Globus pallidus (tissue), 1 donor: ENCODE results near the gene OSTF1.

Experiments used
- DNase-seq: peaks from one replicate; pipeline ENCODE4 v3.0.0-alpha.2; 2015; ENCODE audit warnings: low spot score

OSTF1 gene, protein sequence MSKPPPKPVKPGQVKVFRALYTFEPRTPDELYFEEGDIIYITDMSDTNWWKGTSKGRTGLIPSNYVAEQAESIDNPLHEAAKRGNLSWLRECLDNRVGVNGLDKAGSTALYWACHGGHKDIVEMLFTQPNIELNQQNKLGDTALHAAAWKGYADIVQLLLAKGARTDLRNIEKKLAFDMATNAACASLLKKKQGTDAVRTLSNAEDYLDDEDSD

DNA sequence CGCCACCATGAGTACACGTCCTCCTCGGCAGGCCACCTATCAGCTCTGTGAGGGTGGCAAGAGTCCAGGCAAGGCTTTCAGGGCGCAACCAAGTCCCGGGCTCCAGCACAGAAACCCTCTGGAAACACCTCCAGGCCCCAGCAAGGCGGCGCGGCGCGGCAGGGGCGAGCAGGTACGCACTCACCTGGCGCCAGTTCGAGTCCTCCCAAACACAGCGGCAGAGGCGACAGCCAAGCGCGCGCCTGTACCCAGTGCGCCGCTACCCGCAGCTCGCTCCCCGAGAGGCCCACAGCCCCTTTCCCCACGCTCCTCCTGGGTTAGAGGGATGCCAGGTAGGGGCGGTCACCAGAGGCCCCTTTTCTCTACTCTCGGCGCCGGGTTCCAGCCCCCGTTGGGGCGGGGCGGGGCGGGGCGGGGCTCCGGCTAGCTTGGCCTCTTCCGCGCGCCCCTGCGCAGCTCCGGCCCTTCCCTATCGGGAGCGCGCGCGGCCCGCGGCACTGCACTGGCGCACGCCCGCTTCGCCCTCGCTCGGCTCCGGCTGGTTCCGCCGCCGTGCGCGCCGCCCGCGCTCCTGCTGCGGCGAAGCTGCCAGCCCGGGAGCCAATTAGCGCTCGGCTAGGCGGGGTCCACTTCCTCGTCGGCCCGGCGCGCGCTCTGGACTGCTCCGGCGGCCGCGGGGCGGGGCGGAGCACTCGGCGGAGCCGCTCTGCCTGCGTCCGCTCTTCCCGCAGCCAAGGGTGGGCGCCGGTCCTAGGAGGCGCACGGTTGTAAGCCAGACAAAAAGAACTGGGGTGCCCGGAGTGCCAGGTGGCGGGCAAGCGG is at the start of gene OSTF1, which contains the start of gene NMRK1:
TSS of gene OSTF1 (plus strand) at position 691 of the 822 bp plus-strand sequence. CDS start 179 bp downstream, outside the sequence.
TSS of gene NMRK1 (minus strand) at position 332 of the 822 bp plus-strand sequence. CDS start 5,040 bp downstream, outside the sequence.
- peak; percentile 96 for DNase-seq

DNA sequence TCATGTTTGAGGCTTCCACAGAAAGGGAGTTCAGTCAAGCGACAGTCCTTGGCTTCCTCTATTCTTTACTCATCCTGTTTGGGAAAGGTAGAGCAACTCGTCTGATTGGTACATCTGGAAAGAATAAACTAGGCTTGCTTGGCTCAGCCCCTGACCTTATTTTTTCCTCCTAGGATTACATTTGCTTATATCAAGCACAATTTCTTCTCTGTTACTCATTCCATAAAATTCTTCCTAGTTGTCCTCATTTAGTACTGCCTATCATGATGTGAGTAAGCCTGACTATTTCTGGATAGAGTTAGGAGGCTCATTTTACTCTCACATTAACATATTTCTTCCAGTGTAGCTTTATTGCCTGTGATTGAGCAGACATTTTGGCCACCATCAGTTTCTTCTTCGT is 49.3 kb upstream of the OSTF1 start:
- DNase-seq: no peak

DNA sequence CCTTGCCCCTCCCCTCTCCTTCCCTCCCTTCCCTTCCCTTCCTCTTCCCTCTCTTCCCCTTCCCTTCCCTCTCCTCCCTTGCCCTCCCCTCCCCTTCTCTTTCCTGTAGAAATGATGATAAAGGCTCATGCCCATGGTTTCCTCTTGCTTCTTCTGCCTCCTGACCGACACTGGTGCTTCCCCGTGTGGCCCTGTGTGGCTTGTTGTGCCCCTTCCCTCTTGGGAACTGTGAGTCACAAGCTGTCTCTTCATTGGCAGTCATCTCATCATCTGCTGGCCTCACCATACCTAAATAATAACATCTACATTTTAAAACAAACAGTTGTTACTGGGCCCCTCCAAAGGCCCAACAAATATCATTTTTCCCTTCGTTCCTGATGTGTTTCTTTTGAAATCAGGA is 48.5 kb upstream of the OSTF1 start:
- DNase-seq: no peak

DNA sequence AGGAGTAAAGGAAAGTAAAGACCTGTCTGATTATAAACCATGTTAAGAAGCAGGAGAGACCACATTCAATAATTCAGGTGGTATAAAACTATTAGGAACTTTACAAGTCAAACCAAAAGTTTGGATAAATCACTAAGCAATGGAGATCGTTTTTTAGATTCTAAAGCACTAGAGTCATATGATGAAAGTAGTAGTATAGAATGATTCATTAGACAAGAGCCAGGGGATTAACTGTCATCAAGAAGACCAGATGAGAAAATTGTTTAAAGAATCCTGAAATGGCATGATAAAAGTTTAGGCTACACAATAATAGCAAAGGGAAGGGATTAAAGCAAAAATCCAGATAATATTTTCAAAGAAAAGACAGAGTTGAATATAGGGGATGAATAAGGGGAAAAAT is 47.3 kb upstream of the OSTF1 start:
- DNase-seq: no peak

DNA sequence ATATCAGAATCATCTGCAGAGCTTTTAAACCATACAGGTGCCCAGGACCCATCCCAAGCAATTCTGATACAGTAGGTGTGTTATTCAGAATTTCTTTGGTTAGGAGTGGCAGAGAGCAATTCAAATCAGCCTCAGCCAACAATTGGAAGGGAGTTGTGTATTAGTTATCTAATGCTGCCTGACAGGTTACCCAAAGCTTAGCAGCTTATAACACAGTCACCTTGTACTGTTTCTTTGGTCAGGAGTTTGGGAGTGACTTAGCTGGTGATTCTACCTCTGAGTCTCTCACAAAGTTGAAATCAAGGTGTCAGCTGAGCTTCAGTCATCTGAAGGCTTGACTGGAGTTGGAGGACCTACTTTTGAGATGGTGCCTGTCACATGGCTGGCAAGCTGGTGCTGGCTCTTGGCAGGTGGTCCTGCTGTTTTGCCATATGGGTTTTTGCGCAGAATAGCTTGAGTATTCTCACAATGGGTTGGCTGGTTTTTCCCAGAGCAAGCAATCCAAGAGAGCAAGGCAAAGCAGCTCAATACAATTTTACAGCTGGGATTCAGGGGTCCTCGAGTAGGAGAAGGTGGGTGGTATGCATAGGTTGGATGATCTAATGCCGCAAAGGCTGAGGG is 41.5 kb upstream of the OSTF1 start:
- DNase-seq: no peak

DNA sequence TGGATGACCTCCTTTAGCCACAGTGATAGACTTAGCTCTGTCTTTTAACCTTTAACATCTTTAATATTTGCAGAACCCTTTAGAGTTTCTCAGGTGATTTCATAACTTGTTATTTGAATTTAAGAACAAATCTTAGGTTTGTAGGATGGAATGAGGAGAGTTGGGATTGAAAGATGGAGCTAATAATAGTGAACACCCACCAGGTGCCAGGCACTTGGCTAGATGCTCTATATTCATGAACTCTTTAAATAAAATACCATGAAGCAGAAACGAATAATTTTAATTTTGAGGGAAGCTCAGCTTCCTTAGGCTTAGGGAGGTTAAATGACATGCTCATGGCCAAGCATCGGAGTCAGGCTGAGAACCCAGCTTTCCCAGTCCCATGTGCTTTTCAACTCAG is 40.8 kb upstream of the OSTF1 start:
- DNase-seq: no peak

DNA sequence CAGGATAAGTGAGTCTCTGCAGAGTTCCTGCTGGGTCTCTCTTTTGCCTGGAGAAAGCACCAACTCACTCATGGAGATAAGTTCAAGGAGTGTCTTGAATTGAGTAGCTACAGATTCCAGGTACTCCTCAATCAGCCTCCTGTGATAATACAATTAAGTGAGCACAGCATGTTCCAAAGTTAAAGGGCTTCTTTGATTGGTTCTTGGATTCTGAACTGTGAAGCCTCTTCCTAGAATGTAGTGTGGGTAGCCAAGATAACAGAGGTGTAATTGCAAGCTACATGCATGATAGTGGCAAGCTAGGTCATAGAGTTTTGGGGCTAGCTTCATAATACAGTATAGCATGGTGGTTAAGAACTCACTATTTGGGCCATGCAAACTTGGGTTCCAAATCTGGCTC is 37.0 kb upstream of the OSTF1 start:
- DNase-seq: no peak

DNA sequence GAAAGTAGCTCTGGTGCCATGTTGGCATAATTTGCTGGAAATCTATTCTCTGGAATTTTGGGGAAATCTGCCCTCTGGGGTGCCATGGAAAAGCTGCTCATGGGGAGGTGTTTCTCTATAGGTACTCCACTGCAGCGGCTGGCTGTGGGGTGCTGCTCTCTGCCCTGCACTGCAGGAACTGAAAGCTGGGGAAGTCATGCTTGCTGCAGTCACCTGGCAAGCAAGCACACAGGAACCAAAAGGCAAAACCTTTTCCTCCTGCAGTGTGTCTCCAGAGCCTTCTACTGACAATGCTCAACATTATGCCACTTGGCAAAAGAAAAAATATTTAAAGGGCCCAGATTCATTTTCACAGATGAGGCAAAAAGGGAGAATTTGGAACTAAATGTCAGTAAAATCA is 34.4 kb upstream of the OSTF1 start:
- DNase-seq: no peak

DNA sequence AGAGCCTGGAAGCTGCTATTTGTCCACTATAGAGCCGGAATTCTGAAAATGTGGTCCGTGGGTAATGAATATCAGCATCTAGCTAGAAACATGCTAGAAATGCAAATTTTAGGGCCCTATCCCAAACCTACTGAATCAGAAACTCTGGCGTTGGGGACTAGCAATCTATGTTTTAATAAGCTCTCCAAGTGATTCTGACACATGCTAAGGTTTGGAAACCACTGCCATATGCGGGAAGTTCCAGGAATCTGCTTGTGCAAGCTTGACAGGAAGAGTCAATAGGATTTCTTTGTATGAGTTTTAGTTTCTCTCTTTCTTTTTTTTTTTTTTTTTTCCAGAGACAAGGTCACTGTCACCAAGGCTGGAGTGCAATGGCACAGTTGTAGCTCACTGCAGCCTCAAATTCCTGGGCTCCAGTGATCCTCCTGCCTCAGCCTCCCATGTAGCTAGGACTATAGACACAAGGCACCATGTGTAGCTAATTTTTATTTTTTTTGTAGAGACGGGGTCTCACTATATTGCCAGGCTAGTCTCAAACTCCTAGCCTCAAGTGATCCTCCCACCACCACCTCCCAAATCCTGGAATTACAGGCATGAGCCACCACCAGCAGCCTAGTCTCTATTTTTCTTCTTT is 33.8 kb upstream of the OSTF1 start:
- no peak for DNase-seq

DNA sequence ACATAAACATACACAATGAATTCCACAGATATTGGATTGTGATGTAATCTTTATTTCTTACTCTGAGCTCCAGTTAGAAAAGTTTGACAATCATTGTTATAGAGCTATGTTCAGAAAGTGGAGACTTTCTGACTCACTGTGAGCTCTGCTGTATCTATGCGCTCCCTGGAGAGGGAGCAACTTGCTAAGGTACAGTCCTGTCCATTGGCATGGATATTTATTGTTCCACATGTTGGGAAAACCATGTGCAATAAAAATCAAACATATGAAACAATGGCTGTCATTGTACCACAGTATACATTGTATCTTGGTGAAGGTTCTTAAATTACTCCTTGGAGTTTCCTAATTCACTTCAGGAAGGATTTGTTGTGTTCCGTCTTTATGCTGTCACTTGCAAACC is 27.1 kb upstream of the OSTF1 start:
- no peak for DNase-seq

DNA sequence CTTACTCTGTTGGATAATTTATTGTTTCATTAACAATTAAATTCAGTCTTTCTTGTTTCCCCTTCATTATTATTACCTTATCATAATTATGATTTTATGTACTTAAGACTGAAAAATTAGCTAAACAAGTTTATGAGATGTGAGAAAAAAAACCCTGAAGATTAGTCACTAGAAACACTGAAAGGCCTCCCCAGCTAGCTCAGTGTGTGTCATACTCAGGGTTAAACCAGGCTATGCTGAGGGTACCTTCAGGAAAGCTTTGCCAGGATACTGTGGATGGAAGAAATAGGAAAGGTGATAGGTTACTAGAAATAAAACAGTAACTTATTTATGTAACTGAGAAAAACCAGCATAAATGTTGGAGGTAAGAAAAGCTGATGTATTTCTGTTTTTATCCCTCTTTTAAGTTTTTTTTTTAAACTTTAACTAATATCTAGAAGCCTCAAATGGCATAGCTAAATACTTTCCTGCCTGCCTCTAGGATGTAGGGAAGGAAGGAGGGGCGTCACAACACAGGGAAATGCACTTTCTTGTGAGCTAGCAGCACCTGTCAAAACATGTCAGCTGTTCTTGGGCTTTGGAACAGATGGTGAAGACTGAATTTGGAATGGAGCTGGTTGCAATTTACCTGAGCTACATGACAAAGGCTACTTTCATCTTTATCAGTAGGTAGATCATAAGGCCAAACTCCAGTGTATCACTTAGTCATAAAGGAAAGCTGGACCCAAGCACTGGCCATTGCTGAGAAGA is 24.6 kb upstream of the OSTF1 start:
- DNase-seq: no peak

DNA sequence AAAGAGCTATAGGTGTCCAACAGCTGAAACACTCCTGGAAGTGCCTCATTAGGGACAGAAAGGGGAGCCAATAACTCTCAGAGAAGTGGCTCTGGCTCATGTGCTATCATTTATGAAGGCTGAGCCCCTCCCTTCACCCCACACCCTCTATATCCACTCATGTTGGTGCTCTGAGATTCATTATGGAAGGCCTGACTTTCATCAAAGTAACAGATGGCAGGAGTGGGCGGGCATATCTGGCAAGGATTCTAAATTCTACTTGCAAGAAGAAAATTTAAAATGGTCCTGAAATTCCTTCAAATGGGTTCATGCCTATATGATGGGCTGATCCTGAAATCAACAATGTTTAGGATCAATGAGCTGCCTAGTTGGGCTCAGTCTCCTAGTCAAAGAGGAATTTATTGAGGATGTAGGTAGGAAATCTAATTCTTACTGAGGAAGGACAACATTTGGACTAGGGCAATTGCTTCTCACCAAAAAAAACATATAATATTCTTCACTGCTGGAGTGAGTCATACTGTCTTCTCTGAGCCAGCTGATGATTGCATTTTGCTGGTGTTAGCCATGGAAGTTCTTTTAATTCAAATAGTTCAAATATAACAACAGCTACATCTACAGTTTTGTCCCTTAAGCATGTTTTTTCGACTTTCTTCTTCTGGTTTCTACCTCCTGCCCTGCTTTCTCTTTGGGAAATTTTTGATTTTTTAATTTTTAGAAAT is 23.8 kb upstream of the OSTF1 start:
- no peak for DNase-seq

DNA sequence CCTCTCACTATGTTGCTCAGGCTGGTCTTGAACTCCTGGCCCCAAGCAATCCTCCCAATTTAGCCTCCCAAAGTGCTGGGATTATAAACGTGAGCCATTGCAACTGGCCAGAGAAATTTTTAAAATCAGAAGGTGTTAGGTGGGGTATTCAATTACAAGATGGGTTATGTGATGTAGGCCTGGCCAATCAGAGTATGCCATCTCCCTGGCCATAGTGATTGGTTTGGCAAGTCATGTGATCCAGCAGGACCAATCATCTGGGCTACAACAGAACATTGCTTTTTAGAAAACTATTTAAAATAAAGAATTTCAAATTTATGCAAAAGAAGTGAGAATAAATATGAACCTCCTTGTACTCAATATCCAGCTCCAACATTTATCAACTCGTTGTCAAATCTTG is 22.8 kb upstream of the OSTF1 start:
- no peak for DNase-seq

DNA sequence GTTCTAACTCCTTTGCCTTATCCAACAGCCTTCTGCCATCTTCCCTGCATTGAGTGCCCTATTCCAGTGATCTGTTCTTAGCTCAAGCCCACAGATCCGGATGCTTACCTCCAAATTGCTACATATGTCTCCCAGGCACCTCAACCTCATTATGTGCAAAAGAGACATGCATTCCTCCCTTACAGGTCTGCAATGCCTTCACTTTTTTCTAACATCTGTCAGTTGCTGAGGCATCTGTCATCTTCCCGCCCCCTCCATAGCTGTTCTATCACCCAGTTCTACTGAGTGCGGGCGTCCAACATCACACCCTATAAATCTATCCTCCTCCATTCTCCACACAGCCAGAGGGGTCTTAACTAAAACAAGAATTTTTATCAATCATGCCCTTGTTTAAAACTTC is 20.4 kb upstream of the OSTF1 start:
- no peak for DNase-seq

DNA sequence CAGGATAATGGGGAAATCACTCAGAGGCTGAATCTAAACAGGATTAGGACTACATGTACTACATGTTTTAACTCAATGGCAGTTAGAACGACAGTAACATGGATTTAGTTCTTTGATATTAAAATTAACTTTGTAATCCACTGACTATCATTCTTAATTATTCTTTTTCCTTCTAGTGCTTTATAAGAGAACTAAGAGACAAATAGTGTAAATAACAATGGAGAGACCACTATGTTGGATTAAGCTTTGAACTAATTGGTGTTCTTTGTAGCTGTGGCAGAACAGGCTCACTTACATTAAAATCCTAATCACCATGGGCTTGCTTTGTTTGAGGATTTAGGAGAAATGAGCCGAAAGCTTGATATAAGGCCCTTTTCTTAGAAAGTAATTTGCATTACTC is 19.1 kb upstream of the OSTF1 start:
- no peak for DNase-seq

DNA sequence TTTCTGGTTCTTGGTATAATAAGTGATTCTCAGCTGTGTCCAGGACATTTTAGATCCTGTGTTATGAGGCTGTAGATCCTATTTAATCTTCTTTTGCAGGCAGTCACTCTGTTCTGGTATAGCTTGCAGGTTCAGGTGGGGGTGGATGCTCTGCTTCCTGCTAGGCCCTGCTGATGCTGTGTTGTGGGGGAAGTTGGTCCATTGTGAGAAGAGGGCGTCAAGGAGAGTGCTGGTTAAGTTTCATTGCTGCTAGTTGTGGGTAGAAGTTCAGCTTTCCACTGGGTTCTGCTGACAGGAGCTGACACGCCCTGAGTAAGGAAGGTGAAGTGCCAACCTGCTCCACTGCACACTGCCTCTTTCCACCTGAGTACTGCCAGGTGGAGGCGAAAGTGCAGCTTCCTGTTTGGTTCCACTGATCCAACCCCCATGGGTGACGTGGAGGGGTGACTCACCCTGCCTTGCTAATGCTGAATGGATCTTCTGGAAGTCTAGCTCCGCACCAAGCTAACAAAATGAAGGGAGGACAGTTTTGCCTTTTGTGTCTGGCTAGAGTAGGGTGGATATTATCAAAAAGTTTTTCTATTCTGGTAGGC is 16.7 kb upstream of the OSTF1 start:
- DNase-seq: no peak

DNA sequence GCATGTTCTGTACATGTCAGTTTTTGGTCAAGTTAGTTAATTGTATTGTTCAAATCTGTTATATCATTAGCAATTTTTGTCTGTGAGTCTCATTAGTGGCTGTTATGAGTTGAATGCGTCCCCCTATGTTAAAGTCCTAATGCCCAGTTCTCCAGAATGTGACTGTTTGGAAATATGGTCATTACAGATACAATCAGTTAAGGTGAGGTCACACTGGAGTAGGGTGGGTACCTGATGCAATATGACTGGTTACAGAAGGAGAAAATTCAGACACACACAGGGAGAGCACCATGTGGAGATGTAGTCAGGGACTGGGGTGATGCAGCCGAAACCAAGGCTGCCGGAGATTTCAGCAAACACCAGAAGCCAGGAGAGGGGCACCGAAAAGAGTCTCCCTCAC is 15.4 kb upstream of the OSTF1 start:
- DNase-seq: no peak

DNA sequence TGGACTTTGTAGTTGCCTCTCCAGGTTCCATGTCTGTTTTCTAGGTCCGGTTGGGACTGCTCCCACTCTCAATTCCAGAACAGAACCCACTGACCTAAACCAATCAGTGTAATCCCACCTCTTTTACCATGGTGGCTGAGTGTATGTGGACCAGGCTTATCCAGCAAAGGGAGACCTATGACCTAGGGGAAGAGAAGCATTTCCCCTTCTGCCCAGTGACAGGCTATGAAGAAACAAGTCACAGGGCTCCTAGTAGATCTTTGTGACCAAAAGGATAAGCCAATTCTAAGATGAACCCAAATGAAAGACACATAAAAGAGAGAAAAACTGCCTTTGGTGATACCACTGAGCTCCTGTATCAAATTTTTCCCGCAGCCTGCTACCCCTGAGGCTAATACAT is 6.7 kb upstream of the OSTF1 start:
- DNase-seq: no peak

DNA sequence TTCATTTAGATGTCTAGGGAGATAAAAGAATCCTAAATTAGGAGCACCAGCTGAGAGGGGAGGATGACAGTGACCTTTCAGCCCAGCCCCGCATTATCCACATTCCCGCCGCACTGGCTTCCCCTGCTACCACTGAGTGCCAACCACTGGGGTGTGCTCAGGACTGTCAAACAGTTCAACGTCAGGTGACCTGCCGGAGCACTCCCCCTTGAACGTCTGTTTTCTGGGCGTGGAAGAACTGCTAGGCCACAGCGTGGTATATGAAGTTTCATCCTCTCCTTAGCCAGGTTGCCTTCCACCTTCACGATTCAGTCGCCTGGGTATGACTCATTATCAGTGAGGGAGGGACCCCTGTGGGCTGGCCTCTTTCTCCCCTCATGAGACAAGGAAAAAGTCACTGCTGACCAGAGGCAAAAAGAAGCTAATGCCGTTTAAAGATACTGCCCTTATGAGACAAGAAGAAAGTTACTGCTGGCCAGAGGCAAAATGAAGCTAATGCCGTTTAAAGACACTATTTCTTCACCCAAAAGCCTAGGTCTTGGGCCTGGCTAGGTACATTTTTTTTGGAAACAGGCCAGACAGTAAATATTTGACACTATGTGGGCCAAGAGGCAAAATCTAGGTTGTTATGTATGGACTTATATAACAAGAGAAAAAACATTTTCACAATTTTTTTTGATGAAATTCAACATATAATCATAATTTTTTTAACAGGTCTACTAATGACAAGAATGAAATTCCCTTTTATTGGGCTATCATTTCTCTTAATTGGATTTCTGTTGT is 4.9 kb upstream of the OSTF1 start:
- DNase-seq: peak; percentile 71

DNA sequence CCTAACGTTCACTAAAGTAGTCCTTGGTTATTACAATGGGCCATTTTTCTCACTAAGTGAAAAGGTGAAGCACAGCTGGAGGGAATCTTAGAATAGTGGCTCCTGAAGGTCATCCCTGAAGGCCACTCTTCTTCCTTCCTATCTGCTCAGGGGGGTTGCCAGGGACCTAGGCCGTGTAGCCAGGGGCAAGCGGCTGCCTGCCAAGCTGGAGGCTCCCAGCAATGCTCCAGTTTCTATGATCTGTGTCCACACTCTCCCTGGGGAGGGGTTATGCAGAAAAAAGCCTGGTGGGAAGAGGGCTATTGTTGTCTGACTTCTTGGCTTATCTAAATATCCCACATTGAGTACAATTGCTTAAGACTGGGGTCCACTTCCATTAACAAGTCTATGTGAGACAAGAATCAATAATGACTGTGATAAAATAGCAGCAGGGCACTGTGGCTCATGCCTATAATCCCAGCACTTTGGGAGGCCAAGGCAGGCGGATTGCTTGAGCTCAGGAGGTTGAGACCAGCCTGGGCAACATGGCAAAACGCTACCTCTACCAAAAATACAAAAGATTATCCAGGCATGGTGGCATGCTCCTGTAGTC is 4.1 kb upstream of the OSTF1 start:
- DNase-seq: no peak
